Endothelial cell of umbilical vein (primary cell): ENCODE data around the gene TBC1D5. TPM values are rescaled to one million over a fixed set of nuclear protein-coding genes. Genes with fewer than 3 reads are reported as not detected.

Experiments used
- BruUV-seq: library from RNA; stranded (reverse); fragments of 400-500 nt; replicated peaks from 2 replicates; lab custom pipeline; 2021; lab: Mats Ljungman, UMichigan
- CTCF ChIA-PET: fragments of 300-600, 350-600 bp; sonication (Branson Sonifier 250); formaldehyde crosslinking; loops from one replicate; lab custom pipeline; 2021; ENCODE audit warnings: antibody characterized with exemption, inconsistent platforms; lab: Charles Lee
- POLR2A ChIA-PET: fragments of 300-600, 350-600 bp; sonication (Branson Sonifier 250); formaldehyde crosslinking; loops from one replicate; lab custom pipeline; 2021; ENCODE audit warnings: antibody characterized with exemption, inconsistent platforms; lab: Charles Lee
- DNase-seq: peaks from one replicate; pipeline ENCODE4 v3.0.0-alpha.2; 2011; ENCODE audit warnings: low read depth, low spot score
- FAIRE-seq: peaks from 2 replicates; lab custom pipeline; 2011; peaks lifted over from hg19 to GRCh38; lab: Jason Lieb, UNC
- H2AFZ ChIP-seq: 2 replicates; pipeline ENCODE4 v1.6.0; 2012; ENCODE audit warnings: low read depth, low read length, control low read depth, inconsistent platforms
- H3K27ac ChIP-seq: 2 replicates; pipeline ENCODE4 v1.5.1; 2011; ENCODE audit warnings: low read depth, mild to moderate bottlenecking, control low read depth, low read length, moderate library complexity; ENCODE audit not compliant: insufficient read depth
- H3K27me3 ChIP-seq, 2 experiments: 2 replicates each; pipeline versions ENCODE4 v1.6.0 to v1.6.1; 2011; ENCODE audit warnings: low read length in 2 of 2, mixed read lengths in 1 of 2; ENCODE audit not compliant: control insufficient read depth in 2 of 2, insufficient read depth in 2 of 2
- H3K36me3 ChIP-seq, 2 experiments: 2 replicates in 1 of 2; 3 replicates in 1 of 2; pipeline ENCODE4 v1.5.1; 2011; ENCODE audit warnings: low read length in 2 of 2, mild to moderate bottlenecking in 1 of 2, moderate library complexity in 1 of 2; ENCODE audit not compliant: control insufficient read depth in 2 of 2, insufficient read depth in 2 of 2; ENCODE audit errors: extremely low read depth in 1 of 2
- H3K4me1 ChIP-seq: 3 replicates; pipeline ENCODE4 v1.5.1; 2011; ENCODE audit warnings: mild to moderate bottlenecking, low read length; ENCODE audit not compliant: control insufficient read depth, insufficient read depth; ENCODE audit errors: extremely low read depth
- H3K4me2 ChIP-seq: 2 replicates; pipeline ENCODE4 v1.6.1; 2011; ENCODE audit warnings: low read length, control low read depth, mixed read lengths; ENCODE audit not compliant: insufficient read depth
- H3K4me3 ChIP-seq, 3 experiments: fragments of 200-600 bp in 1 of 3; sonication (generic), shearing (Covaris generic) in 1 of 3; replicated peaks in 1 of 3; 2 replicates each; pipeline ENCODE4 v1.5.1; 2011 to 2016; ENCODE audit warnings: control low read depth in 3 of 3, low read length in 3 of 3, mild to moderate bottlenecking in 2 of 3, inconsistent platforms in 1 of 3, low read depth in 1 of 3, moderate library complexity in 1 of 3; ENCODE audit not compliant: insufficient read depth in 1 of 3
- H3K79me2 ChIP-seq: 2 replicates; pipeline ENCODE4 v1.6.0; 2012; ENCODE audit warnings: low read length, inconsistent platforms; ENCODE audit not compliant: control insufficient read depth, insufficient read depth
- H3K9ac ChIP-seq: replicated peaks from 2 replicates; pipeline ENCODE3; 2011; ENCODE audit warnings: low read length, control low read depth; ENCODE audit not compliant: insufficient read depth; ENCODE audit errors: extremely low read depth
- H3K9me1 ChIP-seq: replicated peaks from 3 replicates; pipeline ENCODE4 v1.6.0; 2011; ENCODE audit warnings: mild to moderate bottlenecking, low read length; ENCODE audit not compliant: control insufficient read depth, insufficient read depth; ENCODE audit errors: extremely low read depth
- H3K9me3 ChIP-seq: replicated peaks from 2 replicates; pipeline ENCODE4 v1.5.1; 2012; ENCODE audit warnings: low read length, inconsistent platforms; ENCODE audit not compliant: control insufficient read depth, insufficient read depth
- H4K20me1 ChIP-seq: replicated peaks from 2 replicates; pipeline ENCODE3; 2011; ENCODE audit warnings: mild to moderate bottlenecking, low read length; ENCODE audit not compliant: control insufficient read depth, insufficient read depth; ENCODE audit errors: extremely low read depth
- CTCF ChIP-seq, 2 donors: IDR thresholded peaks; 1 replicate in 1 of 2; 2 replicates in 1 of 2; pipeline ENCODE4 v1.5.1; 2011; ENCODE audit warnings: low read length in 2 of 2, mild to moderate bottlenecking in 2 of 2, moderate library complexity in 2 of 2, control low read depth in 1 of 2, inconsistent platforms in 1 of 2, low read depth in 1 of 2; ENCODE audit not compliant: insufficient read depth in 1 of 2; ENCODE audit errors: extremely low read depth in 1 of 2
- EZH2 ChIP-seq: IDR thresholded peaks from 2 replicates; pipeline ENCODE4 v1.6.1; 2012; ENCODE audit warnings: borderline replicate concordance, low read depth, mild to moderate bottlenecking, moderate library complexity, low read length, inconsistent platforms; ENCODE audit not compliant: severe bottlenecking
- FOS ChIP-seq: IDR thresholded peaks from 2 replicates; pipeline ENCODE4 v1.6.1; 2011; ENCODE audit warnings: mild to moderate bottlenecking, low read length, moderate library complexity, borderline replicate concordance; ENCODE audit not compliant: insufficient read depth
- GATA2 ChIP-seq: IDR thresholded peaks from 2 replicates; pipeline ENCODE4 v1.7.0; 2011; ENCODE audit warnings: low read depth, mild to moderate bottlenecking, moderate library complexity, mixed read lengths, low read length; ENCODE audit not compliant: insufficient read length, insufficient read depth
- JUN ChIP-seq: IDR thresholded peaks from 2 replicates; pipeline ENCODE4 v1.6.1; 2011; ENCODE audit warnings: borderline replicate concordance, low read depth; ENCODE audit not compliant: insufficient read length, insufficient read depth
- MAX ChIP-seq: IDR thresholded peaks from 2 replicates; pipeline ENCODE4 v1.6.1; 2011; ENCODE audit not compliant: insufficient read depth, insufficient read length
- MYC ChIP-seq: IDR thresholded peaks from one replicate; pipeline ENCODE4 v1.6.1; 2011; ENCODE audit warnings: mild to moderate bottlenecking, low read depth, low read length
- POLR2A ChIP-seq: IDR thresholded peaks from 2 replicates; pipeline ENCODE4 v1.6.1; 2012; ENCODE audit warnings: low read depth, mild to moderate bottlenecking, control low read depth, low read length
- POLR2AphosphoS5 ChIP-seq: IDR thresholded peaks from 2 replicates; pipeline ENCODE4 v1.6.1; 2012; ENCODE audit warnings: low read depth, mild to moderate bottlenecking, control low read depth, low read length, moderate library complexity; ENCODE audit not compliant: insufficient read depth
- dilution Hi-C: fragments of 300-500 bp; cut with MboI; formaldehyde crosslinking; loops from one replicate; pipeline ENCODE4 v1.15.0; 2019; ENCODE audit warnings: low sequenced_read_pairs; ENCODE audit not compliant: extremely low pct_ligation_motif_present
- intact Hi-C: fragments of 100-400 bp; cut with micrococcal nuclease; formaldehyde crosslinking; loops from one replicate; pipeline ENCODE4 v1.10.0; 2022
- polyA plus RNA-seq, 4 experiments: library from polyadenylated mRNA; depleted of rRNA in 3 of 4; stranded (reverse) in 3 of 4; unstranded in 1 of 4; fragments of >200 nt; gene quantifications; 2 replicates each; pipeline versions ENCODE4 v1.2.1 to v1.2.3, GENCODE V29; 2011 to 2012; ENCODE audit warnings: missing spikeins in 1 of 4
- total RNA-seq: library from RNA; stranded (reverse); gene quantifications from 2 replicates; pipeline ENCODE4 v1.2.3, GENCODE V29; 2021

The TBC1D5 gene
- total and polyA plus RNA-seq, 2 donors (not counting 3 experiments of a cell fraction or from before 2014, with no cell fraction given), result 17.5 to 44.7 TPM

GRCh38 chr3:17333446-17333845 is 409.0 kb downstream of the TBC1D5 start:
- Histone ChIP-seq H3K27me3 (no peaks in the 10 kb centered on the region), H3K27ac (no peak overlapping the region), H3K9me3 (no peaks in the 10 kb centered on the region), H3K36me3 (no peaks in the 10 kb centered on the region), H3K79me2 (no peaks in the 10 kb centered on the region), H2AFZ (no peak overlapping the region), H4K20me1 (no peaks in the 10 kb centered on the region), H3K4me3 (no peak overlapping the region), H3K9ac (no peak overlapping the region), H3K4me2 (no peak overlapping the region), H3K4me1 (no peaks in the 10 kb centered on the region), H3K9me1 (no peaks in the 10 kb centered on the region)
- DNase-seq (peak; percentile 11), FAIRE-seq (no peak)
- POLR2A ChIA-PET, result no interaction called here
- CTCF ChIA-PET, result no interaction called here
- intact Hi-C loops, result no loop called here
- TF ChIP-seq FOS, result no peak
- TF ChIP-seq JUN, result no peak
- TF ChIP-seq GATA2, result no peak
- TF ChIP-seq MAX, result no peak
- no peak for TF ChIP-seq MYC
- no peak for TF ChIP-seq POLR2AphosphoS5
- no peak for TF ChIP-seq EZH2
- TF ChIP-seq CTCF (IDR thresholded peaks at IDR 0.05; ENCODE audit: extremely low read depth in 1 of 2, insufficient read depth in 1 of 2, low read depth in 1 of 2, low read length in 2 of 2), result no peak
- no peak for TF ChIP-seq POLR2A
- dilution Hi-C loops, result no loop called here
- BruUV-seq, result no TSS peak
